ENCODE results near the gene TNK1.

DNA sequence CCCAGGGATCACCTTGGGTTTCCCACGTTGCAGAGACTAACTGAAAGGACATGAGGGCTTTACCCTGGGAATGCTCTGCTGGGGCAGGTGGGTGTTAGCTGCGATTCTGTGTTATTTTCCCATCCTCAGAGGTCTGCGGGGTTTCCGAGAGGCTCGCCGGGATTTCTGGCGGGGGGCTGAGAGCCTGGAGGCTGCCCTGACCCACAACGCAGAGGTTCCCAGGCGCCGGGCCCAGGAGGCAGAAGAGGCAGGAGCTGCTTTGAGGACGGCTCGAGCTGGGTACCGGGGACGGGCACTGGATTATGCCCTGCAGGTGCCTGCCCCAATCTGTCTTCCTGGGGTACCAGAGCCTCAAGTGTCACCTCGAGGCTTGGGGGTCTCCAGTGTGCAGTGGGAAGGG, 37.6 kb upstream of the TNK1 start:
- no peak for TF ChIP-seq CTCF (IDR thresholded peaks at IDR 0.05; ENCODE audit: insufficient read depth, low read length, poor library complexity, severe bottlenecking)
- TF ChIP-seq EZH2phosphoT487 (conservative IDR thresholded peaks at IDR 0.05; ENCODE audit: low read length) = no peak

Measured in SU-DHL-6 (cell line).